WTC11 (cell line): ENCODE data around the gene LRRC10B. TPM values are rescaled to one million over a fixed set of nuclear protein-coding genes. Genes with fewer than 3 reads are reported as not detected.

Experiments
- JAZF1 ChIP-seq: fragments of 250-450 bp; sonication (Bioruptor Pico); IDR thresholded peaks from 2 replicates; pipeline ENCODE4 v1.9.0; 2021; ENCODE audit warnings: moderate library complexity, mild to moderate bottlenecking, inconsistent platforms
- OVOL2 ChIP-seq: fragments of 250-450 bp; sonication (Bioruptor Pico); IDR thresholded peaks from 2 replicates; pipeline ENCODE4 v1.9.0; 2021; ENCODE audit warnings: mild to moderate bottlenecking, borderline replicate concordance
- ZNF121 ChIP-seq: sonication (generic); formaldehyde crosslinking; IDR thresholded peaks from 2 replicates; pipeline ENCODE4 v1.8.0; 2023; ENCODE audit warnings: missing genetic modification reagents
- ZNF425 ChIP-seq: fragments of 250-450 bp; sonication (Bioruptor Pico); conservative IDR thresholded peaks from 2 replicates; pipeline ENCODE4 v1.9.0; 2021; ENCODE audit warnings: mild to moderate bottlenecking
- ZSCAN18 ChIP-seq: fragments of 250-450 bp; sonication (Bioruptor Pico); IDR thresholded peaks from 2 replicates; pipeline ENCODE4 v2.1.2; 2022; ENCODE audit warnings: mild to moderate bottlenecking, moderate library complexity
- microRNA-seq: library from miRNA; unstranded; fragments of <30 nt; microRNA quantifications from one replicate; pipeline ENCODE4 v1.2.0, GENCODE V29; 2022; ENCODE audit warnings: borderline number of aligned reads
- total RNA-seq: library from RNA; stranded (reverse); gene quantifications from 3 replicates; pipeline ENCODE4 v1.2.3, GENCODE V29; 2021

Gene LRRC10B
- total RNA-seq, 1 experiment from 2014 or later: 1.5 TPM

GRCh38 chr11:61556621-61557020 lies 48.1 kb downstream of the LRRC10B start (continued):
- TF ChIP-seq JAZF1 (no peak), ZSCAN18 (CRISPR knock-in tag) (no peak), OVOL2 (no peak), ZNF425 (CRISPR knock-in tag) (no peak), ZNF121 (CRISPR knock-in tag) (no peak)

Small RNA genes within 50 kb of the gene (microRNA-seq; reads per million reads assigned to microRNA genes)
- gene MIR4488: not detected

Other genes starting within 250 kb of the LRRC10B start
- gene VWCE, start 213.4 kb upstream of the LRRC10B start, total RNA-seq: 13.8 to 21.9 TPM (median 17.4 TPM) in 3 replicates
- 270 to 316 TPM (median 295 TPM) in 3 replicates for gene DDB1, start 175.6 kb upstream of the LRRC10B start, total RNA-seq
- gene TKFC, start 175.5 kb upstream of the LRRC10B start, total RNA-seq: 86.8 to 96.5 TPM (median 87.8 TPM) in 3 replicates
- gene CYB561A3, start 146.9 kb upstream of the LRRC10B start, total RNA-seq: 34.3 to 38.8 TPM (median 35.0 TPM) in 3 replicates
- 34.0 to 39.0 TPM (median 38.8 TPM) in 3 replicates for gene TMEM138, start 146.4 kb upstream of the LRRC10B start, total RNA-seq
- gene TMEM216, start 116.2 kb upstream of the LRRC10B start, total RNA-seq: 16.4 to 20.8 TPM (median 17.9 TPM) in 3 replicates
- gene CPSF7, start 78.8 kb upstream of the LRRC10B start, total RNA-seq: 86.0 to 90.7 TPM (median 88.3 TPM) in 3 replicates
- 36.2 to 36.8 TPM (median 36.5 TPM) in 3 replicates for gene SDHAF2, start 78.6 kb upstream of the LRRC10B start, total RNA-seq
- 12.5 to 18.9 TPM (median 18.2 TPM) in 3 replicates for gene SYT7, start 72.3 kb downstream of the LRRC10B start, total RNA-seq
- 3.1 to 3.4 TPM (median 3.4 TPM) in 3 replicates for gene DAGLA, start 171.6 kb downstream of the LRRC10B start, total RNA-seq
- gene MYRF, start 243.9 kb downstream of the LRRC10B start, total RNA-seq: 4.9 to 5.9 TPM (median 5.2 TPM) in 3 replicates